A673 (cell line): ENCODE data around the gene PCOLCE2.

ENCODE experiments used
- CTCF ChIP-seq: fragments of 300-800, 200-600 bp; sonication (generic); conservative IDR thresholded peaks from 2 replicates; pipeline ENCODE4 v1.5.1; 2017; ENCODE audit warnings: low read depth, mild to moderate bottlenecking, antibody characterized with exemption, low read length, moderate library complexity, mixed read lengths
- EZH2 ChIP-seq: fragments of 200-600 bp; sonication (generic); IDR thresholded peaks from 2 replicates; pipeline ENCODE4 v1.6.1; 2017; ENCODE audit warnings: borderline replicate concordance, low read depth, mild to moderate bottlenecking, mixed read lengths, antibody characterized with exemption, low read length; ENCODE audit not compliant: poor library complexity, severe bottlenecking

- TF ChIP-seq EZH2: no peak
- TF ChIP-seq CTCF: no peak
Observed at GRCh38 chr3:142795332-142795731, 93.6 kb downstream of the PCOLCE2 start.
